GM18519 (cell line): ENCODE measurements around the gene MAPK8IP1.
"Not testable (repeated sequence)": the region's sequence is repeated elsewhere in the genome, so short reads cannot be mapped to it uniquely, and the experiment has no call there.

Experiments used
- ATAC-seq: cut with Tn5 transposase; IDR thresholded peaks from one replicate; pipeline ENCODE4 v1.9.1; 2021; ENCODE audit warnings: mild to moderate bottlenecking, moderate library complexity; ENCODE audit not compliant: unreplicated experiment, low FRiP score

Gene MAPK8IP1

GRCh38 chr11:45885274-45885920 lies at the start of gene MAPK8IP1:
Gene MAPK8IP1, plus strand, starts transcription at chr11:45885651. Its CDS starts 170 bp downstream, at chr11:45885821.
- no peak for ATAC-seq

- no peak for ATAC-seq
Observed at GRCh38 chr11:45839204-45839603, 46.2 kb upstream of the MAPK8IP1 start.

- not testable (repeated sequence) for ATAC-seq
Observed at GRCh38 chr11:45840251-45840650, 45.2 kb upstream of the MAPK8IP1 start.

GRCh38 chr11:45843158-45843924 lies 42.1 kb upstream of the MAPK8IP1 start:
- no peak for ATAC-seq

GRCh38 chr11:45844822-45845578 lies 40.5 kb upstream of the MAPK8IP1 start:
- ATAC-seq, result no peak

GRCh38 chr11:45846174-45846675 lies 39.2 kb upstream of the MAPK8IP1 start:
- ATAC-seq, result no peak

GRCh38 chr11:45846974-45847910 lies 38.2 kb upstream of the MAPK8IP1 start, which contains the start of gene CRY2:
Gene CRY2, plus strand, starts transcription at chr11:45847475. Its CDS starts 16 bp downstream, at chr11:45847491.
- ATAC-seq, result peak; percentile 88

GRCh38 chr11:45847911-45848316 lies 37.5 kb upstream of the MAPK8IP1 start:
- no peak for ATAC-seq

GRCh38 chr11:45848654-45849081 lies 36.8 kb upstream of the MAPK8IP1 start:
- no peak for ATAC-seq

GRCh38 chr11:45850446-45850845 lies 35.0 kb upstream of the MAPK8IP1 start:
- ATAC-seq, result no peak

- no peak for ATAC-seq
Observed at GRCh38 chr11:45851228-45851627, 34.2 kb upstream of the MAPK8IP1 start.

- ATAC-seq, result no peak
Observed at GRCh38 chr11:45852018-45852711, 33.3 kb upstream of the MAPK8IP1 start.

- ATAC-seq, result no peak
Observed at GRCh38 chr11:45852712-45853101, 32.7 kb upstream of the MAPK8IP1 start.

GRCh38 chr11:45853332-45854219 lies 31.9 kb upstream of the MAPK8IP1 start:
- no peak for ATAC-seq

GRCh38 chr11:45855308-45855707 lies 30.1 kb upstream of the MAPK8IP1 start:
- ATAC-seq, result no peak

- ATAC-seq, result no peak
Observed at GRCh38 chr11:45856044-45856468, 29.4 kb upstream of the MAPK8IP1 start.

- ATAC-seq, result no peak
Observed at GRCh38 chr11:45857961-45858474, 27.4 kb upstream of the MAPK8IP1 start.
